HCEC 1CT (cell line): ENCODE data around the gene ADGB.
"Not testable (repeated sequence)": the region's sequence is repeated elsewhere in the genome, so short reads cannot be mapped to it uniquely, and the experiment has no call there.

Experiments used
- DNase-seq: peaks from one replicate; pipeline ENCODE4 v3.0.0-alpha.2; 2017

ADGB gene

DNA sequence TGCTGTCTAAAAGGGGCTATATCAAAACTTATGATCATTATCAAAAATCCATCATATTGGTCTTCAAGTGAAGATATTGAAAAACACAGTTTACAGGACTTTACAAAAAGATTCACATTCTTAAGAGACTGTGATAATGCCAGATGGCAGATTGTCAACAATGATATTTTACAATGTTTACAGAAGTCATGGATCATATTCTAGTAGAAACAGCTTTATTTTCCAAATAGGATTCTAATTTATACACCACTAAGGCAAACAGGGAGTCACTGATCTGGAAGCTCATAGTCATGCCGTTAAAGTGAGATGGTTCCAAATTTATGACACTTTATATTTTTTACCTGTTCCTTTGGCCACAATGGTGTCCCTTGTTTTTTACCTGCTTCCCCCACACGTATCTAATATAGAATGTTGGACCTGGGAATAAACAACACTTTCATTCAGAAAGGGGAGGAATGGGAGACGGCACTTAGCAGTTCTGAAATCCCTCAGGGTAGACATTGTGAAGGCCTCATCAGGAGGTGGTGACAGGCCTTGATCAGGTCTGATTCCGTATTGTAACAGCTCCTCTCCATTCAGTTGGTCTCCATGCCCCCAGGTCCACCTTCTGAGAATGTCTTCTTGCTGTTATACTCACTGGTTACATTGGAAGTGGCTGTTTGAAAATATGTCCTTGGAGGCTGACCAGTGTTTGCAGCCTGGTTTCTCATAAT, 228.6 kb downstream of the ADGB start:
- no peak for DNase-seq

DNA sequence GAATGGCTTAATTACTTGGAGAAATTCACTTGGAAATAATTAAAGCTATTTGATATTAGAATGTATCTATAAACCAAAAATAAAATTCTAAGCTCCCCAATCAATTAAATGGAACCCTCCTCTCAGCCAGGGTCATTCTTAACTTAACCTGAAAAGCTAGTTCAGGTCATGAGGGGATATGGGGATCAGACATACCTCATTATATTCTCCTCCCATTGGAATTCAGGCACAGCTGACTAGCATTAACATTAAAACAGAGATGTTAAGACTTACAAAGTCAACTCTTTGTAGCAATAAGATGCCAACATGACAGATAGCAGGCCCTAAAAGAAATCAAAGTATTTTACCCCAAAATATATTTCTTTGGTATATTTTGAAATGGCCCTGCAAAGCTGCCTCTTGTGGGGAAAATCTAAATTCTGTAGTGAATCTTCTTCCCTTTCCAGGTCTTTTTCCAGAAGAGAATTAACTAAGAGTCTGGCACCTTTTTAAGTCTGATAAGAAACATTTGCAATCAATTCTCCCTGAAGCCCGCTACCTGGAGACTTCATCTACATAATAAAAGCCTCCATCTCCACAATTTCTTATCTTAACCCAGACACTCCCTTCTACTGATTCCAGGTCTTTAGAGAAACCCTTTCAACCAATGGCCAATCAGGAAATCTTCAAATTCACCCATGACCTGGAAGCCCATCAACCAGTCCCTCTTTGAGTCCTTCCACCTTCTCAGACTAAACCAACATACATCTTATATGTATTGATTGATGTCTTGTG, 231.2 kb downstream of the ADGB start:
- no peak for DNase-seq

DNA sequence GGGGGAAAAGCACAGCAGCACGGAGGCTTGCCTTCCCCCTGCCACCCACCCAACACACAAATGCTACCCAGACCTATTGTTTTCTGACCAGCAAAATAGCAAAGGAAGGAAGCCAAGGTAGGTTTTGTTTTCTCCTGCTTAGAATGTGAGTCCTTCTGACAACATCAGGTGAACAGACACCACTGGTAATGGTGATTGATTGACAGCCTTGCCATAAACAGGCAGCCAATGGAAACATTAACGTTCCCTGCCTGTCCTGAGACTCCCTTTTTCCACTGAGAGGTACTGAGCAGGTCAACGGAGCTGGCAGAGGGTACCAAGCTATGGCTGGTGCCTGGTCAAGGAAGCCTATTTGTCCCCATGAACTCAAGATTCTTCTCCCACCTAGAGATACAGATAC, 234.4 kb downstream of the ADGB start:
- no peak for DNase-seq

DNA sequence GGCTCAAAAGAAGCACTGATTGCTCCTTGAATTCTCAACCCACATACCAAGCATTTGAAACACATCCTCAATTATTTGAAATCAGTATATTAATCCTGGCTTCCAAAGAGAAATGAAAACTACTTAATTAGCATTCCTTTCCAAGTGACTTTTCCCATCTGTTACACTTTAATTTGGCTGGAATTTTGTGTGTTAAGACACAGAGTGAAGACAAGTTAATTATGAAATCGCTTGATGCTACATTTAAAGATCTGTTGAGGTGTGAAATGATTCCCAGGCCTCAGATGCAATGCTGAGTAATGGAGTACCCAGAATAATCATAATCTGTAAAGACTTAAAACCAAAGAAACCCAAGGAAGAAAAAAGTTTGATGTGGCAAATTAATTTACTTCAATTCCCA, 241.4 kb downstream of the ADGB start:
- DNase-seq: no peak

DNA sequence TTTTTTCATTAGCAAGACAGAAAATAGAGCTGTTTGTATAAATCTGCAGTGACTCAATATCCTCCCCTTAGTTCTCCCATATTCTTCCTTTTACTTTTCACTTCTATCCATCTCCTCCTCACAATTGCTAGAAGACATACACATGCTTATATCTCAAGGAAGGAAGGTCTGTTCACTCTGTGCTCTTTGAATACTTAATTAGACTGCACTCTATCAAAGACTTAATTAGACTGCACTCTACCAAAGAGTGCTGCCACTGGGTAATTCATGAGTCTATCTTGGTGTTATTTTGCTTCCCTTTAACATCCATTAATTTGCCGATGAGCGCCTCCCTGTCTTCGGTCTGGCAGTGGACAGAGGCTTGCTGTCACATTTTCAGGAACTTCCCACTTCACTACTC, 241.9 kb downstream of the ADGB start:
- DNase-seq: no peak

DNA sequence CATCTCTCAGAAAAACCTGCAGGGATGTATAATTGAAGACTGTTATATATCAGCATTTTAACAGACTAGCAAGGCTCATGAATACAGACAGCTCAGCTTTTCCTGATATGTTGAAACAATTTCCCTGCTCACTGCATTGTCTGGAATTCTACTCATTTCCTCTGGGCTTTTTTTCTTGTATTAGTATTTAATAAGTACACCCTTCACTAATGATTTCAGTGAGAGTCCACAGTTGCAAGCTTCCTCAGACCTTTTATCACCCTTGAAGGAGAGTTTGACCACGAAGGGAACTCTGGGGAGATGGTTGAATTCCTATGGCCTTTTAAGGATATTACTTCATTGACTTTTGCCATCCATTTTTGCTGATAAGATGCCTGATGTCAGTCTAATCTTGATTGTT, 248.7 kb downstream of the ADGB start:
- DNase-seq: no peak

DNA sequence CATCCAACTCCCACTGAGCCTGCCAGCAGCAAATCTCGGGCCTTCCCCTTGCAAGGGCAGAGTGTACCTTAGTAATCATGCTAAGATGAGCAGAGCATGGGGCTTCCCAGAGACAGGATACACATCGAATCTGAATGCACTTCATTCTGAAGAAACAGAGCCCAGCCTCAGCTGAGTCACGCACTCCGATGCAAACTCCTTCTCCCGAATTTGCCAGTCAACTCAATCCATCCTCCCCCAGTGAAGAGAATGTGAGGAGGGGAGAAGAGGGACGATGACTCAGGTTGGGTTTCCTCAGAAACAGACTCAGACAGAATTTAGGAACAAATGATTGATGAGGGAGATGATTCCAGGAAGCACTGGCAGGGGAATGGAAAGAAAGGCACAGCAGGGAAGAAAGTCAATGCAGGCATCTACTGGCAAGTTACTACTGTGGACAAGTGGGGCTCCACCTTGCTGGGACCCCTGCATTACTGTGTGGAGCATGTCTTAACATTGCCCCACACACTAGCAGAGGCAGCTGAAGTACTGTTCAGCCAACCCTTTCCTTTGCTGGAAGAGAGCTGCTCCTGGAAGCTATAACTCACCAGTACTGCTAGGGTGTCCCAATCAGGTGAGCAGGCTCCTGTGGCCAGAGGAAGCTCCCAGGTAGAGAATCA, 251.6 kb downstream of the ADGB start:
- peak; percentile 85 for DNase-seq

DNA sequence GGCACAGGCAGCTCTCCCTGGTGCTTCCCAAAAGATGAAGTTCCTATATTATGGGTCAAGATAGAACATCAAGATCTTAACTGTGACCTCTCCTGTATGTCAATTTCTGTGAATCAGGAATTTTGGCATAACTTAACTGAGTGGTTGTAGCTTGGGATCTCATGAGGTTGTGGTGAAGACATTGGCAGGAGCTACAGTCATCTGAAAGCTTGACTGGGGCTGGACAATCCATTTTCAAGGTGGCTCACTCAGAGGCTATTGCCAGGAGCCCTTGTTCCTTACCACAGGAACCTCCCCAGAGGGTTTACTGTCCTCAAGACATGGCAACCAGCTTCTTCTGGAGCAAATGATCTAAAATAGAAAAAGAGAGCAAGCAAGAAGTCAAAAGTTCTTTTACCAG, 252.2 kb downstream of the ADGB start:
- DNase-seq: no peak

DNA sequence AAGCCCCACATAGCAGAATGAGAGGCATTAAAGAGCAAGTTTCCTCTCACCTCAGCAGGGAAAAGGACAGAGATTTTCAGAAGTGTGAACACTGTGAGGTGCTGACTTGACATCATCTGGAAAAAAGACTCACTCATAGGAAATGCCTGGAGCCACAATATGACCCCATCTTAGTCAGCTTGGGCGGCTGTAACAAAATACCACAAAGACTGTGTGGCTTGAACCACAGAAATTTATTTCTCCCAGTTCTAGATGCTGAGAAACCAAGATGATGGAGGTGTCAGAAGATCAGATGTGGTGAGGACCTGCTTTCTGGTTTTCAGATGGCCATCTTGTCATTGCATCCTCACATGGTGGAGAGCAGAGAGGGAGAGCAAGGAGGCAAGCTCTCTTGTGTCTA, 253.1 kb downstream of the ADGB start:
- peak; percentile 96 for DNase-seq

DNA sequence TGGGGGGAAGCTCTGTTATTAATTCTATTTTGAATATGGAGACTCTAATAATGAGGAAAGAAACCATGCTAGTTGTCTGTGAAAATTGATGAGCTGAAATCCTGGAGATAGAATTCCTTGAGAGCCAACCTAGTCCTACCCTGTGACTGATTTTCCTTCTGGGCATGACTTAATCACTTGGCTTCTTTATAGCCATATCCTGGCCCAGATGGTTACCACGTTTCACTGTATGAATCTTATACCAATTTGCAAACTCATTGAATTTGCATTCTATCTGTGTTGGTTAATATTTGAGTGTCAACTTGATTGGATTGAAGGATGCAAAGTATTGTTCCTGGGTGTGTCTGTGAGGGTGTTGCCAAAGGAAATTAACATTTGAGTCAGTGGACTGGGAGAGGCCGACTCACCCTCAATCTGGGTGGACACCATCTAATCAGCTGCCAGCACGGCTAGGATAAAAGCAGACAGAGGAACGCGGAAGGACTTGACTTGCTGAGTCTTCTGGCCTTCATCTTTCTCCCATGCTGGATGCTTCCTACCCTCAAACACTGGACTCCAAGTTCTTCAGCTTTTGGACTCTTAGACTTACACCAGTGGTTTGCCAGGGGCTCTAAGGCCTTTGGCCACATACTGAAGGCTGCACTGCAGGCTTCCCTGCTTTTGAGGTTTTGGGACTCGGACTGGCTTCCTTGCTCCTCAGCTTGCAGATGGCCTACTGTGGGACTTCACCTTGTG, 255.9 kb downstream of the ADGB start:
- DNase-seq: not testable (repeated sequence)

DNA sequence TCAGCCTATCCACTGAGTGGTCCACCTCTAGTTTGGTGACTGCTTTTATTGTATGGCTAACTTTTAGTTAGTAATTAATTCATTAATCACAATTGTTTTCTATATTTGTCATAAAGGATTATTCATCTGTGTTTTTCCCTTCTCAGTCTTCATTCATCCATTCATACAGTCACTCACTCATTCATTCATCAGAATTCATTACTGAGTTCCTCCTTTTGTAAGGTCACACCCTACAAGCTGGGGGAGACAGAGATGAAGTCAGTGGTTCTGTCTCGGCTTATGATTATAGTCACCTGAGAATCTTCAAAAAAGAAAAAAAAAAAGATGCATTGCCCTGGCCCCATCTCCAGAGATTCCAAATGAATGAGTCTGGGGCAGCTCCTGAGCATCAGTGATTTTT, 257.1 kb downstream of the ADGB start:
- DNase-seq: no peak

DNA sequence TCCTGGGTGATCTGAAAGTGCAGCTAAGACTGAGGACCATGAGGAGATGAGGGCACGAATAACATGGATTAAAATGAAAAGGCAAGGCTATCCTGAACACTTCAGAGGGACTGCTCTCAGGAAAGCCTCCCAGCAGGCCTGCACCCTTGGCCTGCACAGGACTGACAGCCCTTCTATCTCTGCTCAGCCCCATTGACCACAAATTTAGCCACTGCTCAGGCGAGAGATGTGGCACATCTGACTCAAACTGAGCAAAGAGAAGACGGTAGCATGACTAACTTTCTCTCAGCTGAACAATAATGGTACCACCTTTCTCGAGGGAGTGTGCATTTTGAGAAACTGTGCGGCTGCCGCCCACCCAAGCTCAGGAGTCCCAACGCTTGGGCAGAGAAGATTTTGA, 257.5 kb downstream of the ADGB start:
- no peak for DNase-seq

DNA sequence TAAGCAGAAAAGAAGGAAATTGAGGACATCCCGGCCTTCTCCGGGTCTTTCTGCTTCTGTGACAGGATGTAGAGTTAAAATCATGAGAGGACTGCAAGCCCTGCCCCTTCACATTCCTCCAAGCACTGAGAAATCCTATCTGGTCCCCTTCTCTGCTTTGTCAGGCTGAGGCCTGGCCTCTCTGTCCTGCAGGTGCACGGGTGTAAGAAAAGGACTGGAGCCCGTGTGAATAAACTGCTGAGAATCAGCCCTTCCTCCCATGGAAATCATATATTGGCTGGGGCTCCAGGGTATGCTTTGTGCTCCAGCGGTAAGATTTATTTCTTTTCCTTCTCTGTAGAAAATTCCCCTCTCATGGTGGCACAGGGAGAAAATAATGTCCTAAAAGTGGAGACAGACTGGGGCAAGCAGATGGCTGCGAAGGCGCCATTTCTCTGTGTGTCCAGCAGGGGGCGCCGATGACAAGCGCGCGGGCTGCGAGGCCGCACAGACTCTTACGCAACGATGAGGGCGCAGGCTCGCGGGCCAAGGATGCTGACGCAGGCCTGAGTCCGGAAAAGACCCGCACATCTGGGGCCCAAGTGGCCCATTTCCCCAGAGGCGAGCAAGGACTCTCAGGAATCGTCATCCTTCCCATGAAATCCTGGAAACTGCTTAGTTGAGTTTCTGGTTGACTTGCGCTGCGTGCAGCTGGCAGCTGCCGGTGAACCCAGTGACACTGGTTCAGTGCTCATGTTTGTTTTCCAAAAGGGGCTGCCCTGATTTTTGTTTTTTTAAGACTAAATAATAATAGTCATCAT, 258.6 kb downstream of the ADGB start:
- DNase-seq: peak; percentile 92

DNA sequence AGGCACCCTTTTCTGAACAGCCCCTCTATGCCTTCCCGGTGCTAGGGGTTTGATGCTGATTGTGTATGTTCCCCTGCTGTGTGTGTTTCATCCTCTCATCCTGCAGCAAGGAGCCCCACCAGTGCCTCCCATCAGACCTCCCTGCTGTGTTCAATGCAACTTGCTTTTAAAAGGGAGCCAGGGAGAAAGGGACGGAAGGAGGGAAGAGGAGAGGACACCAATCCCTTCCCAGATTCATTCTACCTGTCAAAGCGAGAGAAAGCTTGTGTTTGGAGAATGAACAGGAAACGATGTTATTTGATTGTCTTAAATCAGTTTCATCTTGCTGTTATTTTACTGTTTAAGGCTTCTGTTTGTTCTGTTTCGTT, 259.2 kb downstream of the ADGB start:
- DNase-seq: no peak

DNA sequence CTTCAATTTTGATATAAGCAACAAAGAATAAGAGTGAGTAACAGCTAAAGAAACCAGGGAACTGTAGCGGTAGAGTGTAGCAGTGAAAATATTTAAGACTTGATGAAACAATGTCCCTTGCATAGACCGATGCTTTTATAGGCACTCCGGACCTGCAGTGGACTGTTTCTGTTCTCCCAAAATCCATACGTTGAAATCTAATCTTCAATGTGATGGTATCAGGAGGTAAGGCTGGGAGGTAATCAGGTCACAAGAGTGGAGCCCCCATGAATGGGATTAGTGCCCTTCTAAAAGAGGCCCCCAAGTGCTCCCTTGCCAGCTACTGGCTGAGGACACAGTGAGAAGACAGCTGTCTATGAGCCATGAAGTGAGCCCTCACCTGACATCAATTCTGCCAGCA, 260.4 kb downstream of the ADGB start:
- no peak for DNase-seq

DNA sequence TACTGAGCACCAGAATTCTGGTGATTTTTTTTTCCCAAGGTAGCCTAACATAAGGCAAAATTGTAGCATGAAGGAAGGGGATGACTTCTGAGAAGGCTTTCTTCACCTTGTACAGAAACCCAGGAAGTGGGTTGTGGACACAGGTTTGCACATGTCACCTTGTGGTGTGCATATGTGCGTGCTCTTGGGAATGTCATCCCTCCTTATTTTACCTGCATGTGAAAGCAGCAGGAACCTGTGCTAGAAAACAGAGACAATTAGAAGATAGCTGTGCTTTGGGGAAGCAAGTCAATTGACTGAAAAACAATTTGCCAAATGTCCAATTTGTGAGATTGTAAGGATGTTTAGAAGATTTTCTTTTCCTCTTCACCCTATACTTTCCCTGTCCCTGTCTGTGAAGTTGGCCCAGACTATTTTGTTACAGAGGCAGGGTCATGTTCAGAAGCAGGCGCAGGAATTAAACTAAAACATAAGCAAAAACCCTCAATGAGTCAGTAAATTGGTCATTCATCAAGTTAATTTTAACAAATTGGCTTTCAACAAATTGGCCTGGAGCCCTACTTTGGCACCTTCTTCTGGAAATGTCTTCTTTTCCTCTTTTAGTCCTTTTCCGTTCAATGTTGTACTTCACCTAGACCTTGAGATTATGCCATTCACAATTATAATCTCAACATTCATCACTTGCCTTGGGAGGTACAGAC, 261.2 kb downstream of the ADGB start:
- DNase-seq: no peak

DNA sequence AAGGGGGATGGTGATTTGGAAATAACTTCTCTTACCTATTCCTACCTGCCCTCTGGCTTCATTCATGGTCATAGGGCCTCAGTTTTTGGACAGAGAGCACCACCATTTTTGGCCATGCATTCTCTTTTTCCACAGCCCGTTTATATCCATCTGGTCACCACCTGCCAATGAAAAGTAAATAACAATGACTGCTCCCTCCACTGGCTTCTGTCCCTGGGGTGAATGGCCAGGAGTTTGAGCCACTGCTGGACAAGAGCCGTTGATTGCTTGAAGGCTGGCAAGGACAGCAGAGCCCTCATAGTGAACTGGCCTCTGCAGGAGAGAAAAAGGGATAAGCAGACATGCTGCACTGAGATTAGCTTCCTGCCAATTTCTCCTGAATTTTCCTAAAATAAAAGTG, 261.8 kb downstream of the ADGB start:
- DNase-seq: no peak

DNA sequence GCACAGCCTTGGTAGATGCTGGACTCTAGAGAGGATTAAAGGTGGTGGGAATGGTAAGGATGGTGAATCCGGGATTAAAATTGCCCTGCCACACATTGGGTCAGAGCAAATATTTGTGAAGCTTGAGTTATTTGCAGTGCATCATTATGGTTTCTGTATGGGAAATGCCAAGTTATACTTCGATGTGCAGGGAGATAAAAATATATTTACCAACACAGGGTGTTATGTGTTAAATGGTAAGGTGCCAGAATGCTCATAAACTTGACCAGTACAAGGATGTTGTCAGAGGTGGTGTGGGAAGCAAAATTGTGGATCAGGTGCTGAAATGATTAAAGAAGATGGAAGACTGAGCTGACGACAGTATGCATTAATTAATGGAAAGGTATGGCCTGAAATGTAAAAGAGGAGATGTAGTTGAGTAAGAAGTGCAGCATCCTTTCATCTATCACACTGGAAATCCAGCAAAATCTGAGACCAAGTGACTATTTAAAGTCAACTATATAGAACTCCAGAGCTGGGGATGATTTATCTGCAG, 262.3 kb downstream of the ADGB start:
- DNase-seq: no peak

DNA sequence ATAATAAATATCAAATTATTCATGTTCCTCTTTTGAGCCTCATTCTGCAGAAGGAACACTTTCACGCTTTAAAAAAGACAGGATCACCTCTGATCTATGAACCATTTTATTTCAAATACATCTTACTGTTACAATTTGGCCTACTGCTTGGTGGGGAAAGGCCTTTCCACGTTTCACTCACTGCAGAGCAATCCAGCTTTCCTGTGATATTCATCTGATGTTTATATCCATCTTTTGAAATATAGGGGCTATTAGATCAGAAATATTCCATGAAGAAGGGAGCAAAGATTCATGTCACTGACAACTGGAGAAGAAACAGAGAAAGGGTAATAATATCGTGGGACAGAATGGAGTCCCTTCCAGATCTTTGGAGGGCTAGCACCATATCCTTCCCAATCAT, 262.9 kb downstream of the ADGB start:
- DNase-seq: no peak

DNA sequence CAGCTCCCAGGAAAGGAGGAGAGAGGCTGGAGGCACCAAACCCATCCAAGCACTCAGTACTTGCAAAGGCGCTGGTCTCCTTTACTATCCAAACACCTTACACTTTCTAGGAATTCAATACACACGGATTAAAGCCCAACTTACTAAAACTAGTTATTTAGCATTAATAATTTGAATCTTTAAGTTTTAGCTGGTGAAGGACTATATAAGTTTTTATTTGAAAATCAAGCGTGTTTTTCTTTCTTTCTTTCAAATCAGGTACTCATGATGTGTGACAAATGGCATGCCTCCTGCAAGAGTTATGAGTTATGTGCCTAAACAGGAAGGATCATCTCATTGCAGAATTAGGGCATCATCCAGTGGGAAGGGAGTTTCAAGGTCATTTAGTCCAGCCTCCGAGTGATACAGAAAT, 263.7 kb downstream of the ADGB start:
- no peak for DNase-seq

DNA sequence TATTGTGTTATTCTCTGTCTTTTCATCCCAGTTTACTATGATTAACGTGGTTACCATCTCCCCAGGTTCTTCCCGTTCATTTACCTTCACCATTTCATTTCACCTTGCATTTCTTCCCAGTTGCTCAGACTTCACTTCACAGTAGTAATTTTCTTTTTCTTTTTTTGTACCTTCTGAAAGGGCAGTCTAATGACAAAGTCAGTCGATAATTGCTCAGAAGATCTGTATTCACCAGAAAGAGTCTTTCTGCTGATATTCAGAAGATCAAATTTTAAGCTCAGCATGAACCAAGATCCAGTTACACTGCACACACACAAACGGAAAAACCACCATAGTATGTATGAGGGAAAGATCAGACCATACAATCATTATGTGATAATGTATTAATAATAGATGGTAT, 265.5 kb downstream of the ADGB start:
- DNase-seq: no peak

DNA sequence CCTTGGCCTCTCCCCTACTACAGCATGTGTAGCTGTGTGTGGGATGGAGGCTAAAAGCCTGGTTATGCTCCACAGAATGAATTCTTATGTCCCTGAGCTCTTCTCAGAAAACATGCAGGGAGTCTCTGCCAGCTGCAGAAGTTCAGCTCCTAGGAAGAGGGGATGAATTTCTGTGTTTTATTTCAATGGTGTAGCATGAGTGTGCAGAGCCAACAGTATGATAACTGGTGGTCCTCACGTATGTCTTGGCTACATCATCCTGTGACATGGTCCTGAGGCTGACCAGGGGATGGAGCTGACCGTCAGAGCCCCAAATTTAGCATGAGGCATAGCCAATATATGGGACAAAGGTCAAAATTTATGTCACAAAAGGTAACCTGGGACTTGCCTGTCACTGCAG, 266.1 kb downstream of the ADGB start:
- DNase-seq: no peak
